ENCODE results near the gene OSTN.

Gene OSTN

GRCh38 chr3:191263365-191263764, 64.3 kb downstream of the OSTN start:
- TF ChIP-seq TCF12 (IDR thresholded peaks at IDR 0.05; ENCODE audit: low read depth) (no peak), TAF1 (IDR thresholded peaks at IDR 0.05; ENCODE audit: low read depth) (no peak), USF1 (IDR thresholded peaks at IDR 0.05) (no peak), EP300 (IDR thresholded peaks at IDR 0.05; ENCODE audit: borderline replicate concordance) (no peak), TEAD4 (IDR thresholded peaks at IDR 0.05) (no peak), FOXM1 (IDR thresholded peaks at IDR 0.05; ENCODE audit: borderline replicate concordance, low read depth) (no peak), YY1 (IDR thresholded peaks at IDR 0.05; ENCODE audit: low read depth) (no peak), EGR1 (IDR thresholded peaks at IDR 0.05) (no peak), NFIC (IDR thresholded peaks at IDR 0.05) (no peak), RAD21 (IDR thresholded peaks at IDR 0.05; ENCODE audit: low read depth) (no peak), ZBTB7A (IDR thresholded peaks at IDR 0.05; ENCODE audit: low read depth) (no peak), CREB1 (IDR thresholded peaks at IDR 0.05; ENCODE audit: low read depth) (no peak)

- no peak for TF ChIP-seq EP300 (IDR thresholded peaks at IDR 0.05; ENCODE audit: borderline replicate concordance)
- TF ChIP-seq CEBPB (IDR thresholded peaks at IDR 0.05), result no peak
- TF ChIP-seq TEAD4 (IDR thresholded peaks at IDR 0.05), result no peak
- TF ChIP-seq USF1 (IDR thresholded peaks at IDR 0.05), result no peak
- no peak for TF ChIP-seq EGR1 (IDR thresholded peaks at IDR 0.05)
- no peak for TF ChIP-seq FOXM1 (IDR thresholded peaks at IDR 0.05; ENCODE audit: borderline replicate concordance, low read depth)
- TF ChIP-seq CREB1 (IDR thresholded peaks at IDR 0.05; ENCODE audit: low read depth), result no peak
Measured at GRCh38 chr3:191263850-191264249, 64.8 kb downstream of the OSTN start.

- no peak for TF ChIP-seq CREB1 (IDR thresholded peaks at IDR 0.05; ENCODE audit: low read depth)
- TF ChIP-seq ZBTB7A (IDR thresholded peaks at IDR 0.05; ENCODE audit: low read depth), result no peak
- no peak for TF ChIP-seq CEBPB (IDR thresholded peaks at IDR 0.05)
- TF ChIP-seq YY1 (IDR thresholded peaks at IDR 0.05; ENCODE audit: low read depth), result no peak
- TF ChIP-seq, protein P1, sequence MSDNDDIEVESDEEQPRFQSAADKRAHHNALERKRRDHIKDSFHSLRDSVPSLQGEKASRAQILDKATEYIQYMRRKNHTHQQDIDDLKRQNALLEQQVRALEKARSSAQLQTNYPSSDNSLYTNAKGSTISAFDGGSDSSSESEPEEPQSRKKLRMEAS (IDR thresholded peaks at IDR 0.05), result no peak
- TF ChIP-seq EP300 (IDR thresholded peaks at IDR 0.05; ENCODE audit: borderline replicate concordance), result no peak
- TF ChIP-seq REST (IDR thresholded peaks at IDR 0.05; ENCODE audit: low read depth), result no peak
- TF ChIP-seq EGR1 (IDR thresholded peaks at IDR 0.05), result no peak
- TF ChIP-seq TCF12 (IDR thresholded peaks at IDR 0.05; ENCODE audit: low read depth), result no peak
- no peak for TF ChIP-seq TAF1 (IDR thresholded peaks at IDR 0.05; ENCODE audit: low read depth)
Measured at GRCh38 chr3:191268737-191269136, 69.7 kb downstream of the OSTN start.

DNA sequence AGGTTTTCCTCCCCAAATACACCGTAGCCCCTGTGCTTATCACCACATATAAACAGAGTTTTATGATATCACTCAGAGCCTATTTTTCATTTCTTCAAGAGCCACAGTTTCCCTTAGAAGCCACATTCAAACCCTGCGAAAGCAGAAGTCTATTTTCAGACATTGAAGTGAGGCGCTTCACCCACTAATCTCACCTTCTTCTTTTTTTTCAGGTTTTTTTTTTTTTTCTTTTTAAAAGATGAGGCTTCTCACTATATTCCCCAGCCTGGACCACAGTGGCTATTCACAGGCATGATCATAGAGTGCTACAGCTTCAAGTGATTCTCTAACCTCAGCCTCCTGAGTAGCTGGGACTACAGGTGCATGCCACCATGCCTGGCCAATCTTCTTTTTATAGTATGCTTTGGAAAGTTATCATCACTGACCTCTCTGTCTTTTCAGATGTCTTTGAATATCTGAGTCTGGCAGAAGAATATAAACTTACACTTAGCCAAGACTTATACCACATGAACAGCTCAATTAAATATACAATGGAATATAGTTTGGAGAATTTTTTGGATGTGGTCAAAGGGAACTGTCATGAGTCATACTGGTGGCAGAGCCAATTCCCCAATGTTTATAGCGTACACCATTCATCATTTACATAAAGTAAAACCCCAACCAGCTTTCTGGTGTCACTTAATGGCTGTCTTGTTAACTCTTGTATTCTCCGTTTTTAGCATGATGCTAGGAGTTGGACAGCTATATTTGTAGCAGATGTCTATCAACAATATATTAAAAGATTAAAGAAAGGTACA, 70.4 kb downstream of the OSTN start:
- TF ChIP-seq, protein P1 (IDR thresholded peaks at IDR 0.05), result no peak
- no peak for TF ChIP-seq ZBTB7A (IDR thresholded peaks at IDR 0.05; ENCODE audit: low read depth)
- no peak for TF ChIP-seq EGR1 (IDR thresholded peaks at IDR 0.05)
- no peak for TF ChIP-seq EP300 (IDR thresholded peaks at IDR 0.05; ENCODE audit: borderline replicate concordance)
- TF ChIP-seq TEAD4 (IDR thresholded peaks at IDR 0.05), result no peak
- no peak for TF ChIP-seq NFIC (IDR thresholded peaks at IDR 0.05)
- TF ChIP-seq YY1 (IDR thresholded peaks at IDR 0.05; ENCODE audit: low read depth), result no peak
- no peak for TF ChIP-seq RAD21 (IDR thresholded peaks at IDR 0.05; ENCODE audit: low read depth)
- TF ChIP-seq CEBPB (IDR thresholded peaks at IDR 0.05), result no peak

DNA sequence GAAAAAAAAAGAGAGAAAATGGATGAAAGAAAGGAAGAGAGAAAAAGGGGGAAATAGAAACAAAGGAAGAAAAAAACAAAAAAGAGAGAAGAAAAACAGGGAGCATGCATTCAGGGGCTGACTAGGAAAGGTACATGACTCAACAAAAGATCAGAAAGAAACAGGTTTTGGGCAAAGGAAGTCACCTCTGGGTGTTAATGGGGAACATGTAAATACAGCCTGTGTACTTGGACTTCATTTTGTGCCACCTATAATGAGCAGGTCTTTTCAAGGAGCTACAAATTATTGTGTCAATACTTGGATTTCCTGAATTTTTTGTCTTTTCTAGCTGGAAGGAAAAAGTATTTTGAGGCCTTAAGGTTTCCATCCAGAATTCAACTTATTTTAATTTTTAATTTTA, 76.7 kb downstream of the OSTN start:
- TF ChIP-seq NFIC (IDR thresholded peaks at IDR 0.05) (no peak), EP300 (IDR thresholded peaks at IDR 0.05; ENCODE audit: borderline replicate concordance) (no peak), TCF12 (IDR thresholded peaks at IDR 0.05; ENCODE audit: low read depth) (no peak), CEBPB (IDR thresholded peaks at IDR 0.05) (no peak), YY1 (IDR thresholded peaks at IDR 0.05; ENCODE audit: low read depth) (no peak), RAD21 (IDR thresholded peaks at IDR 0.05; ENCODE audit: low read depth) (no peak), REST (IDR thresholded peaks at IDR 0.05; ENCODE audit: low read depth) (no peak), ZBTB7A (IDR thresholded peaks at IDR 0.05; ENCODE audit: low read depth) (no peak), TAF1 (IDR thresholded peaks at IDR 0.05; ENCODE audit: low read depth) (no peak), USF1 (IDR thresholded peaks at IDR 0.05) (no peak), FOXM1 (IDR thresholded peaks at IDR 0.05; ENCODE audit: borderline replicate concordance, low read depth) (no peak), TEAD4 (IDR thresholded peaks at IDR 0.05) (no peak), EGR1 (IDR thresholded peaks at IDR 0.05) (no peak), CREB1 (IDR thresholded peaks at IDR 0.05; ENCODE audit: low read depth) (no peak)
- TF ChIP-seq, protein P1 (IDR thresholded peaks at IDR 0.05), result no peak

Measured in Ishikawa (cell line).